GM18502 (cell line): ENCODE data around the gene VMAC.
"Not testable (repeated sequence)": the region's sequence is repeated elsewhere in the genome, so short reads cannot be mapped to it uniquely, and the experiment has no call there.

Experiments
- ATAC-seq: cut with Tn5 transposase; IDR thresholded peaks from one replicate; pipeline ENCODE4 v1.9.1; 2021; ENCODE audit warnings: mild to moderate bottlenecking; ENCODE audit not compliant: unreplicated experiment, poor library complexity

The VMAC gene

GRCh38 chr19:5883157-5883873 lies 21.4 kb upstream of the VMAC start:
- ATAC-seq, result not testable (repeated sequence)

- not testable (repeated sequence) for ATAC-seq
Measured at GRCh38 chr19:5884065-5884811, 20.4 kb upstream of the VMAC start.

- ATAC-seq, result no peak
Measured at GRCh38 chr19:5889288-5889971, 15.2 kb upstream of the VMAC start.

GRCh38 chr19:5890099-5890498 lies 14.6 kb upstream of the VMAC start:
- ATAC-seq, result no peak

- no peak for ATAC-seq
Measured at GRCh38 chr19:5891572-5891937, 13.1 kb upstream of the VMAC start.

GRCh38 chr19:5891938-5892771 lies 12.5 kb upstream of the VMAC start:
- ATAC-seq, result no peak

GRCh38 chr19:5892772-5893275 lies 11.8 kb upstream of the VMAC start:
- no peak for ATAC-seq

- ATAC-seq, result no peak
Measured at GRCh38 chr19:5893296-5893903, 11.3 kb upstream of the VMAC start.

GRCh38 chr19:5893907-5894703 lies 10.6 kb upstream of the VMAC start:
- no peak for ATAC-seq

- no peak for ATAC-seq
Measured at GRCh38 chr19:5894704-5895349, 9.8 kb upstream of the VMAC start.

GRCh38 chr19:5895409-5895808 lies 9.3 kb upstream of the VMAC start:
- no peak for ATAC-seq

GRCh38 chr19:5895890-5896289 lies 8.8 kb upstream of the VMAC start:
- no peak for ATAC-seq

GRCh38 chr19:5896365-5897076 lies 8.2 kb upstream of the VMAC start:
- no peak for ATAC-seq

GRCh38 chr19:5897189-5897969 lies 7.3 kb upstream of the VMAC start:
- ATAC-seq, result no peak

- no peak for ATAC-seq
Measured at GRCh38 chr19:5899728-5900526, 4.7 kb upstream of the VMAC start.

GRCh38 chr19:5900976-5901375 lies 3.7 kb upstream of the VMAC start:
- ATAC-seq, result no peak
